ENCODE data around the gene LDLRAD2. TPM values are rescaled to one million over a fixed set of nuclear protein-coding genes. Genes with fewer than 3 reads are reported as not detected.

LDLRAD2 gene
- total and polyA plus RNA-seq, 2 of the 8 experiments (the other 6 are each of a cell fraction or from before 2014, with no cell fraction given) = 0.48 to 0.74 TPM

- WGBS, 2 experiments (ENCODE audit: extremely low coverage in 1 of 2, insufficient coverage in 1 of 2, insufficient read length in 1 of 2, insufficient replicate concordance in 2 of 2, low coverage in 1 of 2, low lambda C conversion rate in 2 of 2, missing lambda C conversion rate in 1 of 2) = 2% methylated on average over 37 of the region's 37 CpGs; no CpG with 5 or more reads in 1 of the 2 experiments
- H2AFZ ChIP-seq (ENCODE audit: low read length) = no peak overlapping the region
These were observed 29.7 kb upstream of the LDLRAD2 start for GRCh38 chr1:21782349-21782867.

More at GRCh38 chr1:21782349-21782867, 29.7 kb upstream of the LDLRAD2 start:
- Histone ChIP-seq H3K23ac (ENCODE audit: insufficient read length) (no peak overlapping the region), H3K18ac (ENCODE audit: extremely low read depth, low read length) (peak overlapping the region; percentile 92), H3K27ac (ENCODE audit: low read depth, low read length) (peak overlapping the region; percentile 67), H2BK20ac (ENCODE audit: low read length) (no peak overlapping the region), H2BK15ac (ENCODE audit: low read length) (peak overlapping the region; percentile 72; the same call in 1 of the 2 replicates), H3K4me2 (ENCODE audit: insufficient read depth in 1 of 2, low read depth in 2 of 2, low read length in 2 of 2) (peak overlapping the region; percentile 58 to 78), H3K14ac (ENCODE audit: insufficient read length) (no peak overlapping the region), H3K56ac (replicated peaks; ENCODE audit: insufficient read length, low read depth, low read length) (peak overlapping the region; percentile 5), H4K5ac (ENCODE audit: insufficient read length, low read depth, low read length) (peak overlapping the region; percentile 49), H4K8ac (ENCODE audit: extremely low read depth, insufficient read depth, low read length) (peak overlapping the region; percentile 81), H3K79me1 (ENCODE audit: low read depth, low read length) (no peaks in the 10 kb centered on the region; the same call in 1 of the 2 replicates), H2BK5ac (ENCODE audit: low read depth, low read length) (peak overlapping the region; percentile 94), H3K23me2 (ENCODE audit: low read depth, low read length) (peaks cover 6% of the 10 kb centered on the region), H4K20me1 (replicated peaks in 1 of 2; ENCODE audit: control insufficient read depth in 1 of 2, insufficient read depth in 2 of 2, low read length in 2 of 2) (peaks cover 0 to 3% of the 10 kb centered on the region in 2 experiments), H2AK5ac (ENCODE audit: low read depth, low read length) (no peak overlapping the region), H3K79me2 (ENCODE audit: control insufficient read depth in 1 of 2, insufficient read depth in 2 of 2, low read length in 2 of 2) (peaks cover 38 to 52% of the 10 kb centered on the region in 2 experiments), H4K91ac (replicated peaks; ENCODE audit: insufficient read length, low read length) (peak overlapping the region; percentile 76), H2BK120ac (replicated peaks; ENCODE audit: low read depth, low read length) (no peak overlapping the region), H3K27me3 (replicated peaks in 1 of 4; ENCODE audit: control insufficient read depth in 3 of 4, extremely low read depth in 1 of 4, insufficient read depth in 3 of 4, low read length in 3 of 4) (no peaks in the 10 kb centered on the region), H3K9me3 (ENCODE audit: insufficient read depth in 2 of 2, low read depth in 1 of 2, low read length in 1 of 2) (no peaks in the 10 kb centered on the region), H3K4me3 (ENCODE audit: extremely low read depth in 1 of 4, insufficient read depth in 2 of 4, low read depth in 3 of 4, low read length in 4 of 4) (peak overlapping the region; percentile 78 to 84 (median 80)), H2BK12ac (ENCODE audit: low read depth, low read length) (peak overlapping the region; percentile 45; the same call in 1 of the 2 replicates), H3K9ac (replicated peaks in 1 of 4; ENCODE audit: extremely low read depth in 1 of 4, low read depth in 3 of 4, low read length in 3 of 4) (peak overlapping the region; percentile 90 to 97 (median 93)), H3K4me1 (replicated peaks in 1 of 4; ENCODE audit: control insufficient read depth in 3 of 4, insufficient read depth in 4 of 4, low read length in 3 of 4) (peaks cover 0 to 4% (median 1%) of the 10 kb centered on the region in 4 experiments; a peak in 3 of 7 replicates), H3K36me3 (ENCODE audit: control insufficient read depth in 2 of 4, insufficient read depth in 4 of 4, low read length in 3 of 4) (no peaks in the 10 kb centered on the region), H3K4ac (replicated peaks; ENCODE audit: insufficient read length, low read depth, low read length) (peak overlapping the region; percentile 71)
- ChIA-PET CTCF (ENCODE audit: partially characterized antibody) (interaction anchor here (0.7 to 1.7 kb wide), 11 partner anchors 15 to 362 kb away, joined by 3 to 6 read pairs (median 3); no protein-coding TSS in a partner anchor), POLR2A (ENCODE audit: partially characterized antibody) (interaction anchor here (0.6 to 3.9 kb wide), 24 partner anchors 8 to 528 kb away, joined by 3 to 26 read pairs (median 4); no protein-coding TSS in a partner anchor)
- no peak for DNase-seq (ENCODE audit: low read depth in 1 of 2, low spot score in 2 of 2)
- FAIRE-seq = no peak

Measured in H1 (cell line).